ENCODE measurements around the gene RREB1. TPM values are rescaled to one million over a fixed set of nuclear protein-coding genes. Genes with fewer than 3 reads are reported as not detected.

Gene RREB1
- total and polyA plus RNA-seq, 2 experiments from 2014 or later, result 8.5 to 25.5 TPM

- DNase-seq (ENCODE audit: low spot score), result no peak
- TF ChIP-seq EZH2phosphoT487 (IDR thresholded peaks at IDR 0.05; ENCODE audit: unreplicated experiment) (no peak), JUNB (IDR thresholded peaks at IDR 0.05; ENCODE audit: unreplicated experiment) (no peak), ZNF462 (CRISPR knock-in tag; IDR thresholded peaks at IDR 0.05) (no peak), CTCF (conservative IDR thresholded peaks at IDR 0.05; ENCODE audit: low read depth in 2 of 2) (no peak), ZNF331 (CRISPR knock-in tag; IDR thresholded peaks at IDR 0.05; ENCODE audit: low read depth) (no peak), ZNF114 (CRISPR knock-in tag; IDR thresholded peaks at IDR 0.05) (no peak), CREB1 (CRISPR knock-in tag; IDR thresholded peaks at IDR 0.05; ENCODE audit: low read depth) (no peak), EZH2 (IDR thresholded peaks at IDR 0.05; ENCODE audit: low read depth, unreplicated experiment) (no peak), POLR2AphosphoS5 (IDR thresholded peaks at IDR 0.05; ENCODE audit: low read depth) (no peak)
- TF ChIP-seq, protein P1, sequence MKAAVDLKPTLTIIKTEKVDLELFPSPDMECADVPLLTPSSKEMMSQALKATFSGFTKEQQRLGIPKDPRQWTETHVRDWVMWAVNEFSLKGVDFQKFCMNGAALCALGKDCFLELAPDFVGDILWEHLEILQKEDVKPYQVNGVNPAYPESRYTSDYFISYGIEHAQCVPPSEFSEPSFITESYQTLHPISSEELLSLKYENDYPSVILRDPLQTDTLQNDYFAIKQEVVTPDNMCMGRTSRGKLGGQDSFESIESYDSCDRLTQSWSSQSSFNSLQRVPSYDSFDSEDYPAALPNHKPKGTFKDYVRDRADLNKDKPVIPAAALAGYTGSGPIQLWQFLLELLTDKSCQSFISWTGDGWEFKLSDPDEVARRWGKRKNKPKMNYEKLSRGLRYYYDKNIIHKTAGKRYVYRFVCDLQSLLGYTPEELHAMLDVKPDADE (IDR thresholded peaks at IDR 0.05), result no peak
- TF ChIP-seq, protein P2, sequence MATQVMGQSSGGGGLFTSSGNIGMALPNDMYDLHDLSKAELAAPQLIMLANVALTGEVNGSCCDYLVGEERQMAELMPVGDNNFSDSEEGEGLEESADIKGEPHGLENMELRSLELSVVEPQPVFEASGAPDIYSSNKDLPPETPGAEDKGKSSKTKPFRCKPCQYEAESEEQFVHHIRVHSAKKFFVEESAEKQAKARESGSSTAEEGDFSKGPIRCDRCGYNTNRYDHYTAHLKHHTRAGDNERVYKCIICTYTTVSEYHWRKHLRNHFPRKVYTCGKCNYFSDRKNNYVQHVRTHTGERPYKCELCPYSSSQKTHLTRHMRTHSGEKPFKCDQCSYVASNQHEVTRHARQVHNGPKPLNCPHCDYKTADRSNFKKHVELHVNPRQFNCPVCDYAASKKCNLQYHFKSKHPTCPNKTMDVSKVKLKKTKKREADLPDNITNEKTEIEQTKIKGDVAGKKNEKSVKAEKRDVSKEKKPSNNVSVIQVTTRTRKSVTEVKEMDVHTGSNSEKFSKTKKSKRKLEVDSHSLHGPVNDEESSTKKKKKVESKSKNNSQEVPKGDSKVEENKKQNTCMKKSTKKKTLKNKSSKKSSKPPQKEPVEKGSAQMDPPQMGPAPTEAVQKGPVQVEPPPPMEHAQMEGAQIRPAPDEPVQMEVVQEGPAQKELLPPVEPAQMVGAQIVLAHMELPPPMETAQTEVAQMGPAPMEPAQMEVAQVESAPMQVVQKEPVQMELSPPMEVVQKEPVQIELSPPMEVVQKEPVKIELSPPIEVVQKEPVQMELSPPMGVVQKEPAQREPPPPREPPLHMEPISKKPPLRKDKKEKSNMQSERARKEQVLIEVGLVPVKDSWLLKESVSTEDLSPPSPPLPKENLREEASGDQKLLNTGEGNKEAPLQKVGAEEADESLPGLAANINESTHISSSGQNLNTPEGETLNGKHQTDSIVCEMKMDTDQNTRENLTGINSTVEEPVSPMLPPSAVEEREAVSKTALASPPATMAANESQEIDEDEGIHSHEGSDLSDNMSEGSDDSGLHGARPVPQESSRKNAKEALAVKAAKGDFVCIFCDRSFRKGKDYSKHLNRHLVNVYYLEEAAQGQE (IDR thresholded peaks at IDR 0.05; ENCODE audit: unreplicated experiment), result no peak
- H3K36me3 ChIP-seq (ENCODE audit: insufficient read depth), result no peaks in the 10 kb centered on the region
- H3K9me2 ChIP-seq (ENCODE audit: insufficient read depth), result no peaks in the 10 kb centered on the region
- H4K20me1 ChIP-seq (replicated peaks; ENCODE audit: insufficient read depth), result no peaks in the 10 kb centered on the region
- H3K4me1 ChIP-seq (ENCODE audit: insufficient read depth), result no peaks in the 10 kb centered on the region
- Mint-ChIP-seq H3K4me1 (no peaks in the 10 kb centered on the region; the same call in 2 of the 3 replicates), H3K4me3 (no peak overlapping the region), H3K9me3 (no peaks in the 10 kb centered on the region), H3K27me3 (ENCODE audit: insufficient read depth, low read depth, poor library complexity) (no peaks in the 10 kb centered on the region), H3K27ac (no peak overlapping the region), H3K36me3 (ENCODE audit: low read depth) (no peaks in the 10 kb centered on the region)
- no peak overlapping the region for H2AFZ ChIP-seq
- no peak for ATAC-seq
- H3K27me3 ChIP-seq (ENCODE audit: insufficient read depth), result no peaks in the 10 kb centered on the region
- H3K27ac ChIP-seq (ENCODE audit: low read depth), result no peak overlapping the region
- no peak overlapping the region for H3K4me3 ChIP-seq
- H3K4me2 ChIP-seq, result no peak overlapping the region
- no peaks in the 10 kb centered on the region for H3K79me2 ChIP-seq (replicated peaks; ENCODE audit: insufficient read depth)
- no peaks in the 10 kb centered on the region for H3F3A ChIP-seq (replicated peaks; ENCODE audit: low read depth)
Observed at GRCh38 chr6:7077856-7078255, 29.9 kb upstream of the RREB1 start.

Data from GM23338 (cell line).